Smooth muscle cell (in vitro differentiated cells): ENCODE data around the gene LMNA. TPM values are rescaled to one million over a fixed set of nuclear protein-coding genes. Genes with fewer than 3 reads are reported as not detected.

Experiments used
- DNase-seq: peaks from one replicate; lab custom pipeline; 2025; ENCODE audit not compliant: unreplicated experiment; lab: John Stamatoyannopoulos, UW
- H2AFZ ChIP-seq: fragments of 200-600 bp; sonication (generic); 2 replicates; pipeline ENCODE4 v1.6.0; 2016; ENCODE audit warnings: antibody characterized with exemption, low read depth, mild to moderate bottlenecking
- H3F3A ChIP-seq: fragments of 200-600 bp; sonication (generic); 2 replicates; pipeline ENCODE4 v1.6.0; 2017; ENCODE audit warnings: antibody characterized with exemption, low read depth
- H3K27ac ChIP-seq: fragments of 200-600 bp; sonication (generic); 2 replicates; pipeline ENCODE4 v1.5.1; 2016; ENCODE audit warnings: low read depth, mild to moderate bottlenecking
- H3K27me3 ChIP-seq: fragments of 200-600 bp; sonication (generic); 2 replicates; pipeline ENCODE4 v1.6.1; 2016; ENCODE audit warnings: low read depth, mild to moderate bottlenecking
- H3K36me3 ChIP-seq: fragments of 200-600 bp; sonication (generic); 2 replicates; pipeline ENCODE4 v1.5.1; 2016; ENCODE audit warnings: low read depth
- H3K4me1 ChIP-seq: fragments of 200-600 bp; sonication (generic); 2 replicates; pipeline ENCODE4 v1.5.1; 2016; ENCODE audit warnings: low read depth
- H3K4me2 ChIP-seq: fragments of 200-600 bp; sonication (generic); 2 replicates; pipeline ENCODE4 v1.6.0; 2016; ENCODE audit warnings: mild to moderate bottlenecking
- H3K4me3 ChIP-seq: fragments of 200-600 bp; sonication (generic); 2 replicates; pipeline ENCODE4 v1.5.1; 2016; ENCODE audit warnings: mild to moderate bottlenecking
- H3K79me2 ChIP-seq: fragments of 200-600 bp; sonication (generic); 2 replicates; pipeline ENCODE4 v1.6.0; 2016; ENCODE audit warnings: low read depth, mild to moderate bottlenecking
- H3K9ac ChIP-seq: fragments of 200-600 bp; sonication (generic); 2 replicates; pipeline ENCODE4 v1.6.0; 2016; ENCODE audit warnings: low read depth
- H3K9me3 ChIP-seq: fragments of 200-600 bp; sonication (generic); replicated peaks from 2 replicates; pipeline ENCODE4 v1.5.1; 2016; ENCODE audit warnings: low read depth
- H4K20me1 ChIP-seq: fragments of 200-600 bp; sonication (generic); 2 replicates; pipeline ENCODE4 v1.6.0; 2016; ENCODE audit warnings: low read depth
- CTCF ChIP-seq: fragments of 200-600 bp; sonication (generic); IDR thresholded peaks from 2 replicates; pipeline ENCODE4 v1.5.1; 2017; ENCODE audit warnings: borderline replicate concordance, mild to moderate bottlenecking, antibody characterized with exemption; ENCODE audit not compliant: insufficient read depth, poor library complexity, severe bottlenecking
- WGBS: methylation state at CpG from one replicate; pipeline ENCODE4 v1.1.7; 2016; ENCODE audit warnings: low lambda C conversion rate; 5-methylcytosine and 5-hydroxymethylcytosine counted together
- polyA plus RNA-seq: library from polyadenylated mRNA; unstranded; fragments of >200 nt; fragmentation: Nextera tagmentation; extraction: Ambion mirVana; gene quantifications from 2 replicates; pipeline ENCODE4 v1.2.1, GENCODE V29; 2016
- total RNA-seq: library from RNA; depleted of rRNA; stranded (reverse); fragments of >200 nt; gene quantifications from 2 replicates; pipeline ENCODE4 v1.2.3, GENCODE V29; 2014

Gene LMNA
- total and polyA plus RNA-seq, 2 experiments from 2014 or later: 256 to 626 TPM

GRCh38 chr1:156135930-156136871 lies 21.7 kb downstream of the LMNA start:
- no peak overlapping the region for H3K4me2 ChIP-seq
- DNase-seq: no peak
- no peaks in the 10 kb centered on the region for H3K4me1 ChIP-seq
- H3K36me3 ChIP-seq: peaks cover 23% of the 10 kb centered on the region
- WGBS: 95% methylated on average over 34 of the region's 34 CpGs
- no peaks in the 10 kb centered on the region for H3K9me3 ChIP-seq
- H3K4me3 ChIP-seq: no peak overlapping the region
- no peaks in the 10 kb centered on the region for H3K27me3 ChIP-seq
- no peak overlapping the region for H2AFZ ChIP-seq
- peak overlapping the region; percentile 11 for H3K27ac ChIP-seq
- no peak overlapping the region for H3K9ac ChIP-seq
- peaks cover 32% of the 10 kb centered on the region for H3K79me2 ChIP-seq
- H4K20me1 ChIP-seq: peaks cover 100% of the 10 kb centered on the region
- TF ChIP-seq CTCF: no peak
- H3F3A ChIP-seq: peaks cover 52% of the 10 kb centered on the region

- H3K9ac ChIP-seq: no peak overlapping the region
- no peak for DNase-seq
- no peaks in the 10 kb centered on the region for H3K27me3 ChIP-seq
- no peak overlapping the region for H3K4me2 ChIP-seq
- no peaks in the 10 kb centered on the region for H3K9me3 ChIP-seq
- peaks cover 52% of the 10 kb centered on the region for H3F3A ChIP-seq
- peaks cover 23% of the 10 kb centered on the region for H3K36me3 ChIP-seq
- peaks cover 23% of the 10 kb centered on the region for H3K79me2 ChIP-seq
- H4K20me1 ChIP-seq: peaks cover 98% of the 10 kb centered on the region
- H2AFZ ChIP-seq: no peak overlapping the region
- H3K4me1 ChIP-seq: no peaks in the 10 kb centered on the region
- no peak overlapping the region for H3K27ac ChIP-seq
- TF ChIP-seq CTCF: no peak
- WGBS: 88% methylated on average over 12 of the region's 12 CpGs
- H3K4me3 ChIP-seq: no peak overlapping the region
Measured at GRCh38 chr1:156136970-156137483, 22.5 kb downstream of the LMNA start.

- DNase-seq: no peak
- Histone ChIP-seq H3K36me3 (peaks cover 23% of the 10 kb centered on the region), H3F3A (peaks cover 52% of the 10 kb centered on the region), H3K4me1 (no peaks in the 10 kb centered on the region), H3K4me3 (no peak overlapping the region), H3K4me2 (no peak overlapping the region), H4K20me1 (peaks cover 83% of the 10 kb centered on the region), H3K79me2 (peaks cover 10% of the 10 kb centered on the region), H3K27ac (no peak overlapping the region), H3K9me3 (no peaks in the 10 kb centered on the region), H3K27me3 (no peaks in the 10 kb centered on the region), H3K9ac (no peak overlapping the region), H2AFZ (no peak overlapping the region)
- WGBS: over 99% methylated on average over 17 of the region's 22 CpGs
- no peak for TF ChIP-seq CTCF
Measured at GRCh38 chr1:156138458-156138867, 24.0 kb downstream of the LMNA start.
